Measurements from ENCODE around the gene TRIM40.
"Not testable (repeated sequence)": the region's sequence is repeated elsewhere in the genome, so short reads cannot be mapped to it uniquely, and the experiment has no call there.

Gene TRIM40

GRCh38 chr6:30162265-30163089 is 26.5 kb downstream of the TRIM40 start:
- Histone ChIP-seq H3K27me3 (peaks cover 0 to 23% of the 10 kb centered on the region in 2 donors), H3K4me3 (no peak overlapping the region), H3K9me3 (no peaks in the 10 kb centered on the region), H3K36me3 (no peaks in the 10 kb centered on the region), H3K27ac (no peak overlapping the region), H3K4me1 (no peaks in the 10 kb centered on the region)
- no peak for DNase-seq
- intact Hi-C loops (cut with DNase I; ENCODE audit: low total_unique reads) = no loop called here
- no peak for TF ChIP-seq CTCF (IDR thresholded peaks at IDR 0.05)

GRCh38 chr6:30163090-30163917 is 27.4 kb downstream of the TRIM40 start, which contains the start of gene TRIM15:
TSS of gene TRIM15 (plus strand) at chr6:30163546. CDS start at chr6:30163685, 139 bp downstream.
- DNase-seq = no peak
- Histone ChIP-seq H3K9me3 (no peaks in the 10 kb centered on the region), H3K4me3 (no peak within 1 kb of the TSS), H3K4me1 (no peaks in the 10 kb centered on the region), H3K27ac (no peak within 1 kb of the TSS), H3K27me3 (peaks cover 0 to 26% of the 10 kb centered on the region in 2 donors), H3K36me3 (no peaks in the 10 kb centered on the region)
- no peak for TF ChIP-seq CTCF (IDR thresholded peaks at IDR 0.05)
- intact Hi-C loops (cut with DNase I; ENCODE audit: low total_unique reads) = no loop called here

- Histone ChIP-seq H3K27me3 (peaks cover 0 to 29% of the 10 kb centered on the region in 2 donors), H3K4me3 (no peak overlapping the region), H3K36me3 (no peaks in the 10 kb centered on the region), H3K9me3 (no peaks in the 10 kb centered on the region), H3K27ac (no peak overlapping the region), H3K4me1 (no peaks in the 10 kb centered on the region)
- TF ChIP-seq CTCF (IDR thresholded peaks at IDR 0.05) = no peak
- intact Hi-C loops (cut with DNase I; ENCODE audit: low total_unique reads) = no loop called here
- no peak for DNase-seq
Measured at GRCh38 chr6:30163918-30164654, 28.1 kb downstream of the TRIM40 start.

- TF ChIP-seq CTCF (IDR thresholded peaks at IDR 0.05) = no peak
- Histone ChIP-seq H3K27me3 (peaks cover 0 to 31% of the 10 kb centered on the region in 2 donors), H3K27ac (no peak overlapping the region), H3K4me3 (no peak overlapping the region), H3K4me1 (no peaks in the 10 kb centered on the region), H3K9me3 (no peaks in the 10 kb centered on the region), H3K36me3 (no peaks in the 10 kb centered on the region)
- intact Hi-C loops (cut with DNase I; ENCODE audit: low total_unique reads) = no loop called here
- no peak for DNase-seq
Measured at GRCh38 chr6:30164714-30165113, 28.8 kb downstream of the TRIM40 start.

- H3K4me3 ChIP-seq = not testable (repeated sequence)
Measured at GRCh38 chr6:30165238-30165637, 29.3 kb downstream of the TRIM40 start.

More at GRCh38 chr6:30165238-30165637, 29.3 kb downstream of the TRIM40 start:
- H3K9me3 ChIP-seq; intact Hi-C loops (cut with DNase I; ENCODE audit: low total_unique reads); H3K36me3 ChIP-seq; H3K4me1 ChIP-seq; H3K27ac ChIP-seq; DNase-seq: not testable (repeated sequence)
- H3K27me3 ChIP-seq = peaks cover 0 to 33% of the 10 kb centered on the region in 2 donors

Measured in tibial artery (tissue), 4 donors.